ENCODE data around the gene KCNQ1. TPM values are rescaled to one million over a fixed set of nuclear protein-coding genes. Genes with fewer than 3 reads are reported as not detected.

Gene KCNQ1
- total and polyA plus RNA-seq, 7 donors: 0.48 to 3.1 (median 1.1) TPM

DNA sequence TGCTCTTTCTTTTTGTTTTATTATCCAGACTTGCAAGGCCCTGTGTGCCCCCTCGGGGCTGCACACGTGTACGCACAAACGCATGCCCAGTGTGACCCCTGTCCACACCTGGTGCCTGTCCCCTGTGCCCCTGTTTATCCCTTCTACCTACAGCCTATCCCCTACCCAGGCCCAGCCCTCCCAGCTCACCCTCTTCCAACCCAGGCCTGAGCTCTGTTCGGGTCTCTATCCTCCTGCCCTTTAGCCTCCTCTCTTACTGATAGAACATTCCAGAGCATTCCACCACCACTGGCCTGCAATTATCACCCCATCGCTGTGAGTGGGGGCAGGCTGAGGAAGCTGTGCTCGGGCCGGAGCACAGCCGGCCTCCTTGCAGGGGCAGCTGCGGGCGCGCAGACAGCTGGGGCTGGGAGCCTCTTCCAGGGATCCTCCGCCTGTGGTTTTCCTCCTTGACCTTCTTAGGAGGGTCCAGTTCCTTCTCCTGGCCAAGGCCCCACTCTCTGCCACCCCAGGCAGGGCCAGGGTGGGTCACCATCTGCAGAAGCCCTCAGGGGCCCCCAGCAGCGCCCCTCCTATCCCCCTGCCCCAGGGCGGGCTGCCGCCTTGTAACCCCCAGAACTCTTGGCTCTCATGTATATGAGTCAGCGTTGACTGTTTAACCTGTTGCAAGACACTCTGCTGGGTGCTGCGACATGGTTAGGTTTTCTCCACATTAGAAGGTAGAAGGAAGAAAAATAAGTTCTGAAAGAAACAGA is 296.7 kb downstream of the KCNQ1 start:
- TF ChIP-seq, protein P1, sequence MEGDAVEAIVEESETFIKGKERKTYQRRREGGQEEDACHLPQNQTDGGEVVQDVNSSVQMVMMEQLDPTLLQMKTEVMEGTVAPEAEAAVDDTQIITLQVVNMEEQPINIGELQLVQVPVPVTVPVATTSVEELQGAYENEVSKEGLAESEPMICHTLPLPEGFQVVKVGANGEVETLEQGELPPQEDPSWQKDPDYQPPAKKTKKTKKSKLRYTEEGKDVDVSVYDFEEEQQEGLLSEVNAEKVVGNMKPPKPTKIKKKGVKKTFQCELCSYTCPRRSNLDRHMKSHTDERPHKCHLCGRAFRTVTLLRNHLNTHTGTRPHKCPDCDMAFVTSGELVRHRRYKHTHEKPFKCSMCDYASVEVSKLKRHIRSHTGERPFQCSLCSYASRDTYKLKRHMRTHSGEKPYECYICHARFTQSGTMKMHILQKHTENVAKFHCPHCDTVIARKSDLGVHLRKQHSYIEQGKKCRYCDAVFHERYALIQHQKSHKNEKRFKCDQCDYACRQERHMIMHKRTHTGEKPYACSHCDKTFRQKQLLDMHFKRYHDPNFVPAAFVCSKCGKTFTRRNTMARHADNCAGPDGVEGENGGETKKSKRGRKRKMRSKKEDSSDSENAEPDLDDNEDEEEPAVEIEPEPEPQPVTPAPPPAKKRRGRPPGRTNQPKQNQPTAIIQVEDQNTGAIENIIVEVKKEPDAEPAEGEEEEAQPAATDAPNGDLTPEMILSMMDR (IDR thresholded peaks at IDR 0.05): no peak
- H3K4me1 ChIP-seq: no peaks in the 10 kb centered on the region
- no peaks in the 10 kb centered on the region for H3K27me3 ChIP-seq (ENCODE audit: insufficient read depth in 3 of 3, low read length in 2 of 3)
- no peaks in the 10 kb centered on the region for H3K9me3 ChIP-seq
- peak; percentile 17 to 69 (median 48) for ATAC-seq
- H3K27ac ChIP-seq: no peak overlapping the region
- H3K36me3 ChIP-seq (ENCODE audit: insufficient read depth in 1 of 2, low read depth in 1 of 2): no peaks in the 10 kb centered on the region
- intact Hi-C loops (cut with DNase I): no loop called here
- H3K4me3 ChIP-seq: no peak overlapping the region
- DNase-seq: peak; percentile 11 to 55
- WGBS, 3 donors: 68 to 84% (median 70%) methylated on average over 18 of the region's 18 CpGs

DNA sequence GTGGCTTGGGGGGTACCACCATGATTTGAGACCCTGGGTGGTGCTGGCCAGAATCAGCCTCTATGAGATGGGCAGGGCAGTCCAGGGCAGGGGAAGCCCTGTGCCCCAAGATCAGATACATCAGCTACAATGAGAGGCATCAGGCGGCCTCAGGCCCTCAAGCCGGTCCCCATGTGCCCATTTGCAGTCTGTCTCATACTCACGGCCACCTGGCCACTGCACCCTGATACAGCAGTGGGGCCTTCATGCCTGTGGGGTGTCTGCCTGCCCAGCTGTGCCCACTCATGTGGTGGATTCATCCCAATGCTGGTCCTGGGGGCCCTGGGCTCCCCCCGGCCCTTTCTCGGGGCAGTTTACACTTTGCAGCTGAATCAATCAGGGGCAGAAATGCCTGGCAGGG is 297.4 kb downstream of the KCNQ1 start:
- Histone ChIP-seq H3K4me3 (no peak overlapping the region), H3K36me3 (ENCODE audit: insufficient read depth in 1 of 2, low read depth in 1 of 2) (no peaks in the 10 kb centered on the region), H3K9me3 (no peaks in the 10 kb centered on the region), H3K27me3 (ENCODE audit: insufficient read depth in 3 of 3, low read length in 2 of 3) (no peaks in the 10 kb centered on the region), H3K4me1 (no peaks in the 10 kb centered on the region), H3K27ac (no peak overlapping the region)
- peak in 1 of 2 donors; percentile 44 for DNase-seq
- TF ChIP-seq, protein P1 (IDR thresholded peaks at IDR 0.05): no peak
- intact Hi-C loops (cut with DNase I): no loop called here
- peak in 1 of 4 donors; percentile 8 for ATAC-seq
- WGBS, 3 donors: 93 to 97% (median 95%) methylated on average over 5 of the region's 5 CpGs

DNA sequence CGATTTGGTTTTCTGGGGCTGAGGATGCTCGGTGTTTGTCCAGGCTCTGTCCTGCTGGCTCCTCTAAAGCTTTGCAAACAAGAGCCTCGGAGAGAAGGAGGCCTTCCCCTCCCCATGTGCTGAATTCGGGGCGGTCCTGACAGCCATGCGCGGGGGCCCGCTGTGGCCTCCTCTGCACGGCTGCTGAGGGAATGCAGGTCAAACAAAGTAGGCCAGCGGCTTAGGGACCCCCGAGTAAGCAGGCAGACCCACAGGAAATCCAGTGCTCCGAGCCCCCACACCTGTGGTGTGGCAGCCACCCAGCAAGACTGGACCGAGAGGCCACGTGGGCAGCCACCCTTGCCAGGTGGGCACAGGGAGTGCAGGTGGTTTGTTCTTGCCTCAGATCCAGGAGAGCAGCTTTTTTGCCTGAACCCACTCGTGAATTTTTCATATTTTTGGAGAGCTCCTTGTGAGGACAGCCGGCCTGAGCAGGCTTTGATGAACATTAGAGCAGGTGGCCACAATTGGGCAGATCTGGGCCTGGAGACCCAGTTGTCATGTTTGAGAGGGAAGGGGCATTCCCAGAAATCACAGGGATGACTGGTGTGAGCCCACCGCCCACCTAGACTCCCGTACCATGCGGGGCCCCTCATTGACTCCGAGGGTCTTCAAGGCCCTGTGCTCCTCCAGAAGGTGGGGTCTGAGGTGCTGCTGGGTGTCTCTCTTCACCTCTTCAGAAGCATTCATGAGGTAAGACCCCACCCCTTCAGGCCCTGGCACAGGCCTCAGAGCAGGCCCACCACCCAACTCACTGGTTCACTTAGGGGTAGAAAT is 298.0 kb downstream of the KCNQ1 start:
- no peak for ATAC-seq
- Histone ChIP-seq H3K27ac (no peak overlapping the region), H3K27me3 (ENCODE audit: insufficient read depth in 3 of 3, low read length in 2 of 3) (no peaks in the 10 kb centered on the region), H3K36me3 (ENCODE audit: insufficient read depth in 1 of 2, low read depth in 1 of 2) (no peaks in the 10 kb centered on the region), H3K4me3 (no peak overlapping the region), H3K4me1 (no peaks in the 10 kb centered on the region), H3K9me3 (no peaks in the 10 kb centered on the region)
- 91 to 94% (median 92%) methylated on average over 20 of the region's 20 CpGs for WGBS, 3 donors
- intact Hi-C loops (cut with DNase I): no loop called here
- TF ChIP-seq, protein P1 (IDR thresholded peaks at IDR 0.05): no peak
- DNase-seq: peak in 1 of 2 donors; percentile 42

DNA sequence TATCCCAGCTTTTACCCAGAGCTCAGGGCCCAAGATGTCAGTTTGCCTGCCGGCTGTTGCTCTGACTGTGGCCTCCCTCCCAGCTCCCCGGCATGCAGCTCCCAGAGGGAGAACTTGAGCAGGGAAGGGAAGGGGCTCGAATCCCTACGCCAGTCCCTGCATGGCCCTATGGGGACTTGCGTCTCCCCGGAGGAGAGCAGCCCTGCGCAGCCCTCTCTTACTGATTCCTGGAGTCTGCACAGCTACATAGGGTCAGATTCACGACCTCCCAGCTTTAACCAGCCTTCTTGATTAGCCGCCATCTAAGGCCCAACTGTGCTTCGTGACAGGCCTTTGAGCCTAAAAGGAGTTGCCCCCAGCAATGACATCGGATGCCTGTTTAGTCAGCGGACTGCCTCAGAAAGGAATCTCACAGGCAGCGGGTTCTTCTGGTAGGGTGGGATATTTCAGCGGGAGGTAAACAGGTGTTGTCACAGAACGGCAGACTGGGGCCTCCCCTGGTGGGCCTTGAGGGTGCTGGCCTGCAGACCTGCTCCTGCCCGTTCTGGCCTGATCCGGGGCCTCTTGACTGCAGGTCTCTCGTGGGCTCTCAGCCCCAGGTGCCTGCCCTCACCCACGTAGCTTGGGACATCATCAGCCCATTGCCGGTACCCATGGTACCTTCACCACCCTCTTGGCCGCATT is 298.8 kb downstream of the KCNQ1 start:
- no peaks in the 10 kb centered on the region for H3K4me1 ChIP-seq
- intact Hi-C loops (cut with DNase I): no loop called here
- DNase-seq: peak in 1 of 2 donors; percentile 20
- no peaks in the 10 kb centered on the region for H3K36me3 ChIP-seq (ENCODE audit: insufficient read depth in 1 of 2, low read depth in 1 of 2)
- no peaks in the 10 kb centered on the region for H3K27me3 ChIP-seq (ENCODE audit: insufficient read depth in 3 of 3, low read length in 2 of 3)
- 89 to 91% (median 90%) methylated on average over 20 to 21 of the region's 21 CpGs for WGBS, 3 donors
- no peak overlapping the region for H3K4me3 ChIP-seq
- TF ChIP-seq, protein P1 (IDR thresholded peaks at IDR 0.05): no peak
- no peak overlapping the region for H3K27ac ChIP-seq
- ATAC-seq: no peak
- H3K9me3 ChIP-seq: no peaks in the 10 kb centered on the region

Data from psoas muscle (tissue), 8 donors.